NCI-H2171 (cell line): ENCODE results near the gene KIZ.

Experiments
- DNase-seq: peaks from one replicate; lab custom pipeline; 2025; lab: John Stamatoyannopoulos, UW

The KIZ gene, protein sequence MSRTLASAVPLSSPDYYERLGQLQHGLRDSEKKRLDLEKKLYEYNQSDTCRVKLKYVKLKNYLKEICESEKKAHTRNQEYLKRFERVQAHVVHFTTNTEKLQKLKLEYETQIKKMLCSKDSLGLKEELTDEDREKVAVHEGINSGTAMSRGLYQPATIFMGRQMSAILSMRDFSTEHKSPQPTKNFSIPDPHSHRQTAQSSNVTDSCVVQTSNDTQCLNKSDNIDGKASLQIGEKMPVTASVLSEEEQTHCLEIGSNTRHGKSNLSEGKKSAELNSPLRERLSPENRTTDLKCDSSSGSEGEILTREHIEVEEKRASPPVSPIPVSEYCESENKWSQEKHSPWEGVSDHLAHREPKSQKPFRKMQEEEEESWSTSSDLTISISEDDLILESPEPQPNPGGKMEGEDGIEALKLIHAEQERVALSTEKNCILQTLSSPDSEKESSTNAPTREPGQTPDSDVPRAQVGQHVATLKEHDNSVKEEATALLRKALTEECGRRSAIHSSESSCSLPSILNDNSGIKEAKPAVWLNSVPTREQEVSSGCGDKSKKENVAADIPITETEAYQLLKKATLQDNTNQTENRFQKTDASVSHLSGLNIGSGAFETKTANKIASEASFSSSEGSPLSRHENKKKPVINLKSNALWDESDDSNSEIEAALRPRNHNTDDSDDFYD

GRCh38 chr20:21125849-21126580 is at the start of gene KIZ:
Gene KIZ (plus strand): TSS chr20:21126082. CDS start chr20:21126116, 34 bp downstream.
- peak; percentile 98 for DNase-seq

- DNase-seq: no peak
Measured at GRCh38 chr20:21077809-21078345, 48.0 kb upstream of the KIZ start.

DNA sequence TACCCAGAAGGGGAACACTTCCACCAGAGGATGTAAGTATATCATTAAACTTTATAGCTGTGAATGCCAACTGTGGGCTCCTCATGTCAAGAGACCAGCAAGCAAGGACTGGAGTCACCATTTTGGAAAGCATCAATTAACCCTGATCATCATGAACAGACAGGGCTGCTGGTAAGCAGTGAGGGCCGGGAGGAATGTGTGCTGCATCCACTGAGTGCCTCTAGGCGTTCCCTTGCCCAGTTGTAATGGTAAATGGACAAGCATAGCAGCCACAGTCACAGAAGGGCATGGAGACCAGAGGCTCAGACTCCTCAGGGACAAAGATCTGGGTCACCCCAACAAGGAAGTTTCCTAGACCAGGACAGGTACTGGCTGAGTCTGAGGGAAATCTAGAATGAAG is 43.3 kb upstream of the KIZ start:
- DNase-seq: no peak

DNA sequence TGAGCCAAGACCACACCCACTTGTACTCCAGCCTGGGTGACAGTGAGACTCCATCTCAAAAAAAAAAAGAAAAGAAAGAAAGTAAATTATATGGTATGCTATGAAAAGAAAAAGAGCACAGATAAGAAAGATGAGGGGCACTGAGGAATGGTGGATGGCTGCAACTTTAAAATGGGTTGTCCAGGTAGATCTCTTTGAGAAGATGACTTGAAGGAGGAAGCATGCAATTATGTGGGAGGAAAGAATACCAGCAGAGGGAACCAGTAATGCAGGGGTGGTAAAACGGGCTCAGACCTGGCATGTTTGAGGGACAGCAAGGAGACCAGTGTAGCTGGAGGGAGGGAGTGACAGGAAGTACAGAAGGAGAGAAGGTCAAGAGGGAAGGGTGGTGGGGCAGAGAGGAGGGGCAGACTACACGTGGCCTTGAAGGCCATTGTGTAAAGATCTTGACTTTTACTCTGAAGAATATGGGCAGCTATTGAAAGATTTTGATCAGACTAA is 42.0 kb upstream of the KIZ start:
- no peak for DNase-seq

DNA sequence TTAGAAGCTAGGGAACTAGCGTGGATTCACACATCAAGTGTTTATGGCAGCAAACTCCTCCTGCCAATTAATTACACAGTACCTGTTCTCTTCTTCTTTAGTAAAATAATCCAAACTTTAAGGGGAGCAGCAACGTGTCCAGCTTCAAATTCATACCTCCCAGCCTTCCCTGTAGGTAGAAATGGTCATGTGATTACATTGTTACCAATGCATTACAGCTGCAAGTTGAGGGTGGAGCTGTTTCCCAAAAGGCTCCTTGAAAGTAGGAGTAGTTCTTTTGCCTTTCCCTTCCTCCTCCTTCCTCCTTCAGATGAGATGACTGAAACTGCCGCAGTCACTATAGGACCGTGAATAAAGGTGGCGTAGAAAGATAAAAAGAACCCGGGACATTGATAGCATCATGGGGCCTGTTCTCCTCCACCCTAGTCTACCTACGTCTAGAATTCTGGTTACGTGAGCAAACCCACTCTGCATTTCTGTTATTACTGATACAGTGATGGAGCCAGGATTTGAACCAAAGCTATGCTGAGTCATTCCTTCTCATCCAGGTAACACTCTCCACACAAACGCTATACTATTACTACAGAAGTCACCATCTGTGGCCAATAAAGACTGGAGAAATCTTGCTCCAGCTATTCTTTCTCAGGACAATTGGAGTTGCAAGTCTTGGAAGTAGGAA is 37.9 kb upstream of the KIZ start:
- DNase-seq: no peak

DNA sequence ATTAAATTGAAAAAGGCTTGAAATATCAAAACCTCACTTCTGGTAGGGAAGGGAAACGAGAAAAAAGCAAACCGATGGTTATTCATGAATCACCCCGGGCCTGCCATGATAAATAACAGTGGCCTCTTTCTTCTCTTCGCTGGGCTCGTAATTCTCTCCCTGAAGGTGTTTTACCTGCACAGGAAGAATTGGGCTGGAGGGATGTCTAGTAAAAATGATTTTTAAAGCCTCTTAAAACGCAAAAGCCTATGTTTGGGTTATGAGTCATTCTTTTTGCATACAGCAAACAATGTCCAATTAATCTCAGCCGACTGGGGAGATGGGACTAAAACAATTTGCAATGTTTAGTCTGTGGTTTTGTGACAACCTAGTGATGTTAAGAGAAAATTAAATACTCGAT is 36.5 kb upstream of the KIZ start:
- DNase-seq: no peak

DNA sequence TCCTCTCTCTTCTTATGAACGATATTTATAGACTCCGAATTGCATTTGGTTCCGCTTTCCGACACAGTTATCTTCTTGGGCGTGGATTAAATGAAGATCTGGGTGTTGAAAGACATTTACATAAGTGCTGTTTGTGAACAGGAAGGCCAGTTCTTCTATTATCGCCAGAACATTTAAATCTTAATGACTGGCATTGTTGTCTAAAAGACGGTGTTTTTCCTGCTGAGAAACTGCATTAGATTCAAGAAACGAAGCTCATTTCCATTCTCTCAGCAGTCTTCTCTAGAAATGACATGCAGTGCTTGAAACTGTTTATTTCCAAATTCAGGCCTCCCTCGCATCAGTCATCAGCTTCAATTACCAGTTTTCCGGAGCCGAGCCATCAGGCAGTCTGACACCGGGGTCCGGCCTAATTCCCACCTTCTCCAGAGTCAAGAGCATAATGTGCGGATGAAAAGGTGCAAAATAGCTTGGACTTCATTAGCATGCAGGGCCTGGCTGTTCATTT is 35.7 kb upstream of the KIZ start:
- DNase-seq: no peak

DNA sequence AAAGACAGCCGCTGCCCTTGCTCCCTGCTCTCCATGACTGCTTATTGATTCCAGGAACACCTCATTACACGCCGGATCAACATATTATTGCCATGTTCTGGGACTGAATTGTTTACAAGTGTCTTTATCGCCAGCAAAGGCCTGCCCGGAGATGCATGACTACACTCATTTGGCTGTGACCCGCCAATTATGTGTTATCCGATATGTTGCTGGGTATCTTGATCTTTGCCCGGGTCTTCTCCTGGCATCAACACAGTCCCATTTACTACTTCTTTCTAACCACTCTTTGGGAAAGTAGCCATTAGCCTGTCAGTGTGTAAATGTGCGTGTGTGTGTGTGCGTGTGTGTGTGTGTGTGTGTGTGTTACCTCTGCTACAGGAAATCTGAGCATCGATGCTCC is 35.2 kb upstream of the KIZ start:
- no peak for DNase-seq

DNA sequence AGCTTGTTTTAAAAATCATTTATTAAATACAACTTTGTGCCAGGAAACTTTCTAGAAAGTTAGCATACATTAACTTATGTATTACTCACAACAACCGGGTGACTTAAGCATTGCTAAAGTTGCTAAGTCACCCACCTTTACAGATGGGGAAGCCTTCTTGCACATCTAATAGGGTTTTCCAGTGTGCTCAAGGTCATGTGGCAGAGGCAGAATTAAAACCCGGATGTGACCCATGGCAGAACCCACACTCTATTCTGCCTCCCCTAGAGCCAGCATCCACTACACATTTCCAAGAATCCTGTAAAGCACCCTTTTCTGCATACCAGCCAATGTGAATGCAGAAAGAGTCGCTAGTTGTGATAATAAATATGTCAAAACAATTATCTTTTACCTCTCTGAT is 33.1 kb upstream of the KIZ start:
- no peak for DNase-seq

DNA sequence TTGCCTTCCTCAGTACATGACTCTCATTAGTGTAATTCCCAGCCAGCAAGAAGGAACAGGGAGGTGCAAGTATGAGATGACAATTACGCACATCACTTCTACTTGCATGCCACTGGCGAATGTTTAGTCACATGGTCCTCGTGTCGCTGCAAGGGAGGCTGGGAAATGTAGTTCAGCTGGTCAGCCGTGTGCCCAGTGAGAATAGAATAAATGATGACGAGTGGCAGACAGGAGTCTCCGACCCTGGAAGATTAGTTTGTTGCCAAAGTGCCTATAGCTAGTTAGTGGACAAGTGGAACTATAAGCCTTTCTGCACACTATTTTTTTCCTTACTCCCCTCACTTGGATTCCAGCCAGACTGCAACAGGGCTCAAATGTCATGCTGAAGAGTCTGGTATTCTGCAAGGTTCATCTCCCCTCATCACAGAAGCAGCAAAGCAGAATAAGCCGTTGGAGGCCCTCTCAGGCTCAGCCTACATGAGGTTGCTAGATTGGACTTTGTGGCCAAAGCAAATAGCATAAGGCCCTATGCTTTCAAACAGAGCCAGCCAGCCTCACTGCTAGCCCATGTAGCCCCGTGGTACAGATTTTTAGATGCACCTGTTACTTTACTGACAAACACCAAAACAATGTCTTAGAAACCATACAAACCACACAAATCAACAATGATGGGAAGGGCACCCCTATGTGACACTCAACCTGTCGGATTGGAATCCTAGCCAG is 29.4 kb upstream of the KIZ start:
- peak; percentile 24 for DNase-seq

- peak; percentile 16 for DNase-seq
Measured at GRCh38 chr20:21099751-21100577, 25.9 kb upstream of the KIZ start.

DNA sequence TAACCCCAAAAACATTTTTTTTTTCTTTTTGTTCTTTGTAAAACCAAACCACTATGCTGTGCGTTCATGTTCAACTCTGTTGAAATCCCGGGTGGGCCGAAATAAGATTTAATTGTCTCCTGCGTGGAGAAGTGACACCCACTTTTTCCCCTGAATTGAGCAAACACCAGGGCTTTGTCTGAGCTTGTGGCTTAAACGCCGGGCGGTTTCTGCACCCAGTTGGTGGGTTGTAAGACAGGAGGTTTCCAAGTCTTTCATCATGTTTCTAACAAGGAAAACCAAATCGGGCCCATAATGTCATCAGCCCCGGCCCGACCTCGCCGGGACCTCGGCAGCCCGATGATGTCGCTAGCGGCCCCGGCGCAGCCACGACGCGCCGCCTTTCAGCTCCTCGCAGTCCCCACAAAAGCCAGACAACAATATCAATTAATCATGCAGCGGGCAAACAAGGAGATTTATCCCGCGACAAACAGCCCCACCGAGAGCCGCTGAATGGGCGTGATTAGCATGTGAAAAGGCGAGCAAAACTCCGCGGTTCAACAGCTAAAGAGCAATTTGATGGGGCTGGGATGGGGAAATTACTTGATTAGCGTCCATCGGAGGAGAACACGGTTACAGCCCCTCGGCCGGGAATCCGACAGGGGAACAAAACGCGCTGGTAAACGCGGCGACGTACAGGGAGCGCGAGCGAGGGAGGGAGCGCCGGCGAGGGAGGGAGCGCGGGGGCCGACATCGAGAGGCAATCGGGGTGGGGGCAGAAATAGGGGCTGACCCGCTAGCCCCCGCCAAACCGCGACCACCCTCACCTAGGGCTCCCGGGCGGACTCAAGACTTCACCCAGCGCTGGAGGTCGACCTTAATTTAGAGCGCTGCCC is 25.1 kb upstream of the KIZ start:
- no peak for DNase-seq

DNA sequence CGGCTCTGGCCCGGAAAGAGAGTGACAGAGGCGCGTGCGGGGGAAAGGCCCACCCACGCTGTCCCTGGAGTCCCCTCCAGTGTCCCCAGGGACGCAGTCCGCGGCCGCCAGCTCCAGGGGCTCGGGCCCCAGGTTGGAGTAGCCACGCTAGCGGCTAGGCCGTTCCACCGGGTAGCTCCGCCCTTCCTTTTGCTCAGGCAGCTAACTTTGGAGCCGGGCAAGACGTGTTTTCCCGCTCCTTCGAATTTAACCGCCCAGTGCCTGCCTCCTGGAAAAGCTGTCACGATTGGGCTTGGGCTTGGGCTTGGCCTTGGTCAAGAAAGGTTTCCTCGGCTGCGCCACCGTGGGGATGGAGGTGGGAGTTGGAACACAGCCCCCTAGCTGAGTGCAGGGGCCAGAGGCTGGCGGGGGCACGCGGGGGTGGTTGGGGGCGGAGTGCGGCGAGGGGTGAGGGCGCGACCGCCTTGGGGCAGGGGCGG is 24.4 kb upstream of the KIZ start:
- no peak for DNase-seq

DNA sequence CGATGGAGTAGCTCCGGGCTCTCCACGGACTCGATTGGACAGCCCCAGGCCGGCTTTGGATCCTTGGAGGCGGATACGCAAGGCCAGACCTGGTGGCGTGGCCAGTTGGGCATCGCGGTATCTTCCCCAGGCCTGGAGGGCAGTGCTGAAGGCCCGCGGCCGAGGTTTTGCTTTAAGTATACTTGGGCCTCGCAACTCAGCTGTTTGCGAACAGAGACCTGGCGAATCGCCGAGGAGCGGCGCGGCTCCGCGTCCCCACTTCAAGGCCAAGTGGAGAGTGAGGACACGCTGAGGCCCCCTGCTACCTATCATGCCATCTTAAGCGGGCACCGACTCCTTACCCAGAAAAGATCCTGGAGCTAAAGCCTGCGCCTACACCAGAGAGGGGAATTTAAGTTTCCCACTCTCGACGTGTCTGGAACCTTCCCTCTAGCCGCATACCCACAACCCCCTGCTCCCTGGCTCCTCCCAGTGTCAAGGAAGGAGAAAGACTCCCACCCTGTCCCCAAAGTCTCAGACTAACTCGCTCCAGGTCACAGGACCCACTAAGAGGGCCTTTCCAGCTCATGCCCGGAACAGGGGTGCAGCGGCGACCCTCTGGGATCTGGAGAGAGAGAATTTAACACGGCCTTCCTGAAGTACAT is 23.8 kb upstream of the KIZ start:
- DNase-seq: no peak

GRCh38 chr20:21102603-21103311 is 23.1 kb upstream of the KIZ start:
- DNase-seq: no peak

- no peak for DNase-seq
Measured at GRCh38 chr20:21103582-21104465, 22.1 kb upstream of the KIZ start.

DNA sequence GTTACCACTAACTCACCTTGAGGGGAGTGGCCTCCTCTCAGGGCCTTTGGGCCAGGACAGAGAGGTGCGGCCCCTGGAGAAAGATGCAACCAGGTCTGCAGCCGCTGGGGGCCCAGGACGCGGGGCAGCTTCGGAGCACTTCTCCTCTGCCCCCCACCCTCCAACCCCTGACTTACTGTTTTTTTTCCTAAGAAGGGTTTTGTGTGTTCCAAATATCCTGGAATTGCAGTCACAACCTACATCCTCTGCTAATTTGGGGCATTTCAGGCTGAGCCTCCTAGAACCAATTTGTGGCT is 21.5 kb upstream of the KIZ start:
- no peak for DNase-seq
